Ishikawa (cell line): ENCODE measurements around the gene LAMA3.

Experiments used
- CEBPB ChIP-seq: IDR thresholded peaks from 2 replicates; pipeline ENCODE4 v1.6.1; 2012
- CREB1 ChIP-seq: IDR thresholded peaks from 2 replicates; pipeline ENCODE4 v1.6.1; 2012; ENCODE audit warnings: low read depth
- EGR1 ChIP-seq: IDR thresholded peaks from 2 replicates; pipeline ENCODE4 v1.6.1; 2012
- EP300 ChIP-seq: IDR thresholded peaks from 2 replicates; pipeline ENCODE4 v1.6.1; 2012; ENCODE audit warnings: borderline replicate concordance
- FOXM1 ChIP-seq: IDR thresholded peaks from 2 replicates; pipeline ENCODE4 v1.6.1; 2012; ENCODE audit warnings: low read depth, borderline replicate concordance
- NFIC ChIP-seq: IDR thresholded peaks from 2 replicates; pipeline ENCODE4 v1.6.1; 2012
- RAD21 ChIP-seq: IDR thresholded peaks from 2 replicates; pipeline ENCODE4 v1.6.1; 2012; ENCODE audit warnings: low read depth
- TAF1 ChIP-seq: IDR thresholded peaks from 2 replicates; pipeline ENCODE4 v1.6.1; 2012; ENCODE audit warnings: low read depth, mild to moderate bottlenecking
- TCF12 ChIP-seq: IDR thresholded peaks from 2 replicates; pipeline ENCODE4 v1.6.1; 2012; ENCODE audit warnings: low read depth
- TEAD4 ChIP-seq: IDR thresholded peaks from 2 replicates; pipeline ENCODE4 v1.6.1; 2012
- YY1 ChIP-seq: IDR thresholded peaks from 2 replicates; pipeline ENCODE4 v1.6.1; 2012; ENCODE audit warnings: low read depth
- ZBTB7A ChIP-seq: IDR thresholded peaks from 2 replicates; pipeline ENCODE4 v1.6.1; 2012; ENCODE audit warnings: low read depth
- TF ChIP-seq, protein P1 (sequence below): IDR thresholded peaks from 2 replicates; pipeline ENCODE4 v1.6.1; 2012
- TF ChIP-seq, protein P2 (sequence below): IDR thresholded peaks from 2 replicates; pipeline ENCODE4 v1.6.1; 2012; ENCODE audit warnings: low read depth, mild to moderate bottlenecking
- TF ChIP-seq, protein P3 (sequence below): IDR thresholded peaks from 2 replicates; pipeline ENCODE4 v1.6.1; 2012

Gene LAMA3

GRCh38 chr18:23738151-23738550 is 48.9 kb downstream of the LAMA3 start:
- TF ChIP-seq, protein P1, sequence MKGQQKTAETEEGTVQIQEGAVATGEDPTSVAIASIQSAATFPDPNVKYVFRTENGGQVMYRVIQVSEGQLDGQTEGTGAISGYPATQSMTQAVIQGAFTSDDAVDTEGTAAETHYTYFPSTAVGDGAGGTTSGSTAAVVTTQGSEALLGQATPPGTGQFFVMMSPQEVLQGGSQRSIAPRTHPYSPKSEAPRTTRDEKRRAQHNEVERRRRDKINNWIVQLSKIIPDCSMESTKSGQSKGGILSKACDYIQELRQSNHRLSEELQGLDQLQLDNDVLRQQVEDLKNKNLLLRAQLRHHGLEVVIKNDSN = no peak
- TF ChIP-seq CEBPB (no peak), EGR1 (no peak), EP300 (no peak), TEAD4 (no peak), TAF1 (no peak), TCF12 (no peak), ZBTB7A (no peak), YY1 (no peak)

- no peak for TF ChIP-seq FOXM1
These were observed 49.3 kb downstream of the LAMA3 start for GRCh38 chr18:23738575-23738974.

GRCh38 chr18:23740105-23740830 is 51.0 kb downstream of the LAMA3 start:
- TF ChIP-seq NFIC (peak; percentile 66), FOXM1 (no peak)

- TF ChIP-seq NFIC = peak; percentile 38; the same call in 1 of the 2 replicates
- TF ChIP-seq, protein P2, sequence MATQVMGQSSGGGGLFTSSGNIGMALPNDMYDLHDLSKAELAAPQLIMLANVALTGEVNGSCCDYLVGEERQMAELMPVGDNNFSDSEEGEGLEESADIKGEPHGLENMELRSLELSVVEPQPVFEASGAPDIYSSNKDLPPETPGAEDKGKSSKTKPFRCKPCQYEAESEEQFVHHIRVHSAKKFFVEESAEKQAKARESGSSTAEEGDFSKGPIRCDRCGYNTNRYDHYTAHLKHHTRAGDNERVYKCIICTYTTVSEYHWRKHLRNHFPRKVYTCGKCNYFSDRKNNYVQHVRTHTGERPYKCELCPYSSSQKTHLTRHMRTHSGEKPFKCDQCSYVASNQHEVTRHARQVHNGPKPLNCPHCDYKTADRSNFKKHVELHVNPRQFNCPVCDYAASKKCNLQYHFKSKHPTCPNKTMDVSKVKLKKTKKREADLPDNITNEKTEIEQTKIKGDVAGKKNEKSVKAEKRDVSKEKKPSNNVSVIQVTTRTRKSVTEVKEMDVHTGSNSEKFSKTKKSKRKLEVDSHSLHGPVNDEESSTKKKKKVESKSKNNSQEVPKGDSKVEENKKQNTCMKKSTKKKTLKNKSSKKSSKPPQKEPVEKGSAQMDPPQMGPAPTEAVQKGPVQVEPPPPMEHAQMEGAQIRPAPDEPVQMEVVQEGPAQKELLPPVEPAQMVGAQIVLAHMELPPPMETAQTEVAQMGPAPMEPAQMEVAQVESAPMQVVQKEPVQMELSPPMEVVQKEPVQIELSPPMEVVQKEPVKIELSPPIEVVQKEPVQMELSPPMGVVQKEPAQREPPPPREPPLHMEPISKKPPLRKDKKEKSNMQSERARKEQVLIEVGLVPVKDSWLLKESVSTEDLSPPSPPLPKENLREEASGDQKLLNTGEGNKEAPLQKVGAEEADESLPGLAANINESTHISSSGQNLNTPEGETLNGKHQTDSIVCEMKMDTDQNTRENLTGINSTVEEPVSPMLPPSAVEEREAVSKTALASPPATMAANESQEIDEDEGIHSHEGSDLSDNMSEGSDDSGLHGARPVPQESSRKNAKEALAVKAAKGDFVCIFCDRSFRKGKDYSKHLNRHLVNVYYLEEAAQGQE = no peak
These were observed 54.6 kb downstream of the LAMA3 start for GRCh38 chr18:23743733-23744333.

DNA sequence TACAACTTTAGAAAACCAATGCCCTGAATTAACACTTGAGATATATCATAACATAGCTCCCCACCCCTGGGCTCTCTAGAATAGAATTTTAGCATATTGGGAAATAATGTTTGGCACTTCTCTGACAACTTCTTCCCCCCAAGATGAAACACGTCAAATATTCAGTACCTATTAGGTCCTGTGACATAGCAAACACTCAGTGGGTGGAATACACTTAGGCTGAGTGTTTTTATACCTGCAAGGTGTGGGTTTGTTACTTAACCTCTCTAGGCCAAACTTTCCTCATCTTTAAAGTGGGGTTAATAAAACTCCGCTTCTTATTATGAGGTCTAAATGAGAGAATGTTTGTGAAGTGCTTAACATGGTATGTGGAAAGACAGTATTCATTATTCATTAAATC is 56.1 kb downstream of the LAMA3 start:
- TF ChIP-seq TEAD4 (no peak), EP300 (no peak), CREB1 (no peak), RAD21 (no peak), ZBTB7A (no peak), NFIC (no peak), YY1 (no peak), FOXM1 (no peak), EGR1 (no peak), CEBPB (no peak), TAF1 (no peak), TCF12 (no peak)
- TF ChIP-seq, protein P2 = no peak
- TF ChIP-seq, protein P1 = no peak
- TF ChIP-seq, protein P3, sequence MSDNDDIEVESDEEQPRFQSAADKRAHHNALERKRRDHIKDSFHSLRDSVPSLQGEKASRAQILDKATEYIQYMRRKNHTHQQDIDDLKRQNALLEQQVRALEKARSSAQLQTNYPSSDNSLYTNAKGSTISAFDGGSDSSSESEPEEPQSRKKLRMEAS = no peak

DNA sequence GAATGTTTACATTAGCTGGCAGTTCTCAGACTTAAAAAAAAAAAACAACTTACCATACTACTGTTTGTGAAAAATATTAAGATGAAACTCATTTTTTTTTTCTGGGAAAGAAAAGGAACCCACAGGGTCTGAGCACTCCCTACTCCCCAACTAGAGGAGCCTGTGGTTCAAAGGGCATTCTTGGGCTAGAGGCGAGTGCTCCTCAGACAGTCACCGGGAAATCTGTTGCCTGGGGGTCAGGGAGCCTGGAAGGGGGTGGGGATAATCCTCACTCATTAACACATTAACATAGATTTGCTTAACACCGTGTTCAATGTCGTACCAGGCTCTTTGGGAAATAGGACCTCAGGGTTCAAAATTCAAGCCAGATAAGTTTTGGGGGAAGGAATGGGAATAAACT is 57.6 kb downstream of the LAMA3 start:
- TF ChIP-seq YY1 (no peak), TEAD4 (no peak), FOXM1 (no peak), CEBPB (no peak), EGR1 (no peak), RAD21 (no peak), TAF1 (no peak), EP300 (no peak), NFIC (no peak), ZBTB7A (no peak), CREB1 (no peak), TCF12 (no peak)
- TF ChIP-seq, protein P2 = no peak
- TF ChIP-seq, protein P1 = no peak
- TF ChIP-seq, protein P3 = no peak
